ENCODE data around the gene SCMH1.
"Not testable (repeated sequence)": the region's sequence is repeated elsewhere in the genome, so short reads cannot be mapped to it uniquely, and the experiment has no call there.

Gene SCMH1

GRCh38 chr1:41211608-41212007 is 30.5 kb downstream of the SCMH1 start:
- DNase-seq (ENCODE audit: low read depth), result not testable (repeated sequence)

GRCh38 chr1:41207053-41207452 is 35.1 kb downstream of the SCMH1 start:
- DNase-seq (ENCODE audit: low read depth), result not testable (repeated sequence)

GRCh38 chr1:41200728-41201127 is 41.4 kb downstream of the SCMH1 start:
- no peak for DNase-seq (ENCODE audit: low read depth)

GRCh38 chr1:41199375-41199774 is 42.7 kb downstream of the SCMH1 start:
- DNase-seq (ENCODE audit: low read depth), result no peak

- no peak for DNase-seq (ENCODE audit: low read depth)
These were observed 49.5 kb downstream of the SCMH1 start for GRCh38 chr1:41192456-41193178.

GRCh38 chr1:41184446-41184845 is 57.7 kb downstream of the SCMH1 start:
- DNase-seq (ENCODE audit: low read depth), result no peak

- not testable (repeated sequence) for DNase-seq (ENCODE audit: low read depth)
These were observed 63.9 kb downstream of the SCMH1 start for GRCh38 chr1:41178230-41178629.

- no peak for DNase-seq (ENCODE audit: low read depth)
These were observed 66.6 kb downstream of the SCMH1 start for GRCh38 chr1:41175546-41175945.

- DNase-seq (ENCODE audit: low read depth), result no peak
These were observed 67.9 kb downstream of the SCMH1 start for GRCh38 chr1:41174170-41174569.

- DNase-seq (ENCODE audit: low read depth), result no peak
These were observed 68.5 kb downstream of the SCMH1 start for GRCh38 chr1:41173651-41174050.

GRCh38 chr1:41171266-41171874 is 70.7 kb downstream of the SCMH1 start:
- DNase-seq (ENCODE audit: low read depth), result no peak

- no peak for DNase-seq (ENCODE audit: low read depth)
These were observed 72.3 kb downstream of the SCMH1 start for GRCh38 chr1:41169799-41170180.

GRCh38 chr1:41169066-41169798 is 72.9 kb downstream of the SCMH1 start:
- DNase-seq (ENCODE audit: low read depth), result no peak

- no peak for DNase-seq (ENCODE audit: low read depth)
These were observed 74.4 kb downstream of the SCMH1 start for GRCh38 chr1:41167667-41168066.

GRCh38 chr1:41164727-41165126 is 77.4 kb downstream of the SCMH1 start:
- DNase-seq (ENCODE audit: low read depth), result no peak

- no peak for DNase-seq (ENCODE audit: low read depth)
These were observed 79.7 kb downstream of the SCMH1 start for GRCh38 chr1:41162441-41162840.

- no peak for DNase-seq (ENCODE audit: low read depth)
These were observed 80.3 kb downstream of the SCMH1 start for GRCh38 chr1:41161846-41162245.

GRCh38 chr1:41160498-41161110 is 81.5 kb downstream of the SCMH1 start:
- no peak for DNase-seq (ENCODE audit: low read depth)

- DNase-seq (ENCODE audit: low read depth), result no peak
These were observed 83.1 kb downstream of the SCMH1 start for GRCh38 chr1:41158966-41159365.

GRCh38 chr1:41158147-41158875 is 83.8 kb downstream of the SCMH1 start:
- no peak for DNase-seq (ENCODE audit: low read depth)

- DNase-seq (ENCODE audit: low read depth), result no peak
These were observed 87.0 kb downstream of the SCMH1 start for GRCh38 chr1:41155105-41155504.

- DNase-seq (ENCODE audit: low read depth), result no peak
These were observed 88.3 kb downstream of the SCMH1 start for GRCh38 chr1:41153750-41154274.
